Mesendoderm (in vitro differentiated cells): ENCODE results near the gene CAPN5.

Source experiments
- DNase-seq: peaks from one replicate; pipeline ENCODE4 v3.0.0; 2013
- H2AK5ac ChIP-seq: 2 replicates; pipeline ENCODE4 v1.6.1; 2013; ENCODE audit warnings: low read length, inconsistent platforms
- H2BK120ac ChIP-seq: 2 replicates; pipeline ENCODE4 v1.6.1; 2013; ENCODE audit warnings: low read depth, mild to moderate bottlenecking, low read length, moderate library complexity, mixed read lengths
- H2BK15ac ChIP-seq: replicated peaks from 2 replicates; pipeline ENCODE4 v1.6.1; 2013; ENCODE audit warnings: low read depth, mild to moderate bottlenecking, moderate library complexity
- H2BK5ac ChIP-seq: 2 replicates; pipeline ENCODE4 v1.6.1; 2013; ENCODE audit warnings: low read length, inconsistent platforms
- H3K18ac ChIP-seq: 2 replicates; pipeline ENCODE4 v1.6.1; 2013; ENCODE audit warnings: mild to moderate bottlenecking, low read length, mixed read lengths
- H3K23ac ChIP-seq: one replicate; pipeline ENCODE4 v1.6.1; 2013; ENCODE audit warnings: low read length
- H3K27ac ChIP-seq: 2 replicates; pipeline ENCODE4 v1.5.1; 2013; ENCODE audit warnings: low read depth, mild to moderate bottlenecking, inconsistent platforms, low read length, moderate library complexity
- H3K27me3 ChIP-seq: 2 replicates; pipeline ENCODE4 v1.6.1; 2013; ENCODE audit warnings: low read length, control low read depth, mild to moderate bottlenecking, inconsistent platforms; ENCODE audit not compliant: insufficient read depth, poor library complexity
- H3K36me3 ChIP-seq: 2 replicates; pipeline ENCODE4 v1.6.1; 2013; ENCODE audit warnings: low read length, inconsistent platforms; ENCODE audit not compliant: control insufficient read depth, insufficient read depth
- H3K4ac ChIP-seq: one replicate; pipeline ENCODE4 v1.6.1; 2013; ENCODE audit warnings: low read depth, mild to moderate bottlenecking, low read length, moderate library complexity
- H3K4me1 ChIP-seq: 2 replicates; pipeline ENCODE4 v1.6.1; 2013; ENCODE audit warnings: low read depth, low read length, inconsistent platforms; ENCODE audit not compliant: control insufficient read depth
- H3K4me2 ChIP-seq: 2 replicates; pipeline ENCODE4 v1.6.1; 2013; ENCODE audit warnings: low read length
- H3K4me3 ChIP-seq: 2 replicates; pipeline ENCODE4 v1.5.1; 2013; ENCODE audit warnings: mild to moderate bottlenecking, low read length
- H3K56ac ChIP-seq: one replicate; pipeline ENCODE4 v1.6.1; 2013; ENCODE audit warnings: low read length
- H3K79me1 ChIP-seq: 2 replicates; pipeline ENCODE4 v1.6.1; 2013; ENCODE audit warnings: low read length, inconsistent platforms
- H3K79me2 ChIP-seq: 2 replicates; pipeline ENCODE4 v1.6.1; 2013; ENCODE audit warnings: mild to moderate bottlenecking, low read length; ENCODE audit not compliant: control insufficient read depth, insufficient read depth
- H3K9ac ChIP-seq: 2 replicates; pipeline ENCODE4 v1.6.1; 2013; ENCODE audit warnings: low read length, inconsistent platforms
- H4K5ac ChIP-seq: one replicate; pipeline ENCODE4 v1.6.1; 2013; ENCODE audit warnings: low read length
- H4K8ac ChIP-seq: one replicate; pipeline ENCODE4 v1.6.1; 2013; ENCODE audit warnings: low read depth, mild to moderate bottlenecking, control low read depth, low read length, moderate library complexity
- WGBS: extraction: QIAGEN DNeasy Blood & Tissue Kit; methylation state at CpG from one replicate; pipeline ENCODE4 v1.1.7; 2013; ENCODE audit warnings: low lambda C conversion rate, missing lambda C conversion rate; ENCODE audit not compliant: insufficient coverage; ENCODE audit errors: extremely low coverage; 5-methylcytosine and 5-hydroxymethylcytosine counted together

Gene CAPN5

GRCh38 chr11:77159219-77159936, 92.6 kb downstream of the CAPN5 start:
- H2BK120ac ChIP-seq = no peak overlapping the region
- H3K56ac ChIP-seq = no peak overlapping the region
- H2BK5ac ChIP-seq = no peak overlapping the region
- H3K23ac ChIP-seq = no peak overlapping the region
- H3K9ac ChIP-seq = no peak overlapping the region
- H3K4me2 ChIP-seq = no peak overlapping the region
- no peak overlapping the region for H4K8ac ChIP-seq
- H2AK5ac ChIP-seq = no peak overlapping the region
- H3K27me3 ChIP-seq = no peaks in the 10 kb centered on the region
- H2BK15ac ChIP-seq = no peak overlapping the region
- H3K4ac ChIP-seq = no peak overlapping the region
- no CpG with 5 or more reads among the region's 4 CpGs for WGBS
- H3K79me1 ChIP-seq = no peaks in the 10 kb centered on the region
- no peaks in the 10 kb centered on the region for H3K36me3 ChIP-seq
- no peak overlapping the region for H3K18ac ChIP-seq
- no peak overlapping the region for H4K5ac ChIP-seq
- no peak overlapping the region for H3K27ac ChIP-seq
- H3K4me1 ChIP-seq = no peaks in the 10 kb centered on the region
- DNase-seq = no peak
- no peaks in the 10 kb centered on the region for H3K79me2 ChIP-seq
- no peak overlapping the region for H3K4me3 ChIP-seq

- no peak overlapping the region for H2BK15ac ChIP-seq
- no peak overlapping the region for H3K9ac ChIP-seq
- no peaks in the 10 kb centered on the region for H3K4me1 ChIP-seq
- no peaks in the 10 kb centered on the region for H3K79me2 ChIP-seq
- H3K23ac ChIP-seq = no peak overlapping the region
- DNase-seq = no peak
- no peak overlapping the region for H4K5ac ChIP-seq
- no peak overlapping the region for H3K4me2 ChIP-seq
- no peaks in the 10 kb centered on the region for H3K79me1 ChIP-seq
- H2AK5ac ChIP-seq = no peak overlapping the region
- H4K8ac ChIP-seq = no peak overlapping the region
- no peak overlapping the region for H3K56ac ChIP-seq
- H2BK120ac ChIP-seq = no peak overlapping the region
- no peak overlapping the region for H3K4me3 ChIP-seq
- H2BK5ac ChIP-seq = no peak overlapping the region
- no CpG with 5 or more reads among the region's 20 CpGs for WGBS
- H3K27me3 ChIP-seq = no peaks in the 10 kb centered on the region
- H3K36me3 ChIP-seq = no peaks in the 10 kb centered on the region
- H3K27ac ChIP-seq = no peak overlapping the region
- no peak overlapping the region for H3K4ac ChIP-seq
- H3K18ac ChIP-seq = no peak overlapping the region
These were observed 93.2 kb downstream of the CAPN5 start for GRCh38 chr11:77159937-77160495.

GRCh38 chr11:77163271-77163670, 96.5 kb downstream of the CAPN5 start:
- H4K8ac ChIP-seq = no peak overlapping the region
- H2BK15ac ChIP-seq = no peak overlapping the region
- no peaks in the 10 kb centered on the region for H3K27me3 ChIP-seq
- no peak overlapping the region for H2BK5ac ChIP-seq
- H3K79me1 ChIP-seq = no peaks in the 10 kb centered on the region
- H3K79me2 ChIP-seq = no peaks in the 10 kb centered on the region
- H2BK120ac ChIP-seq = no peak overlapping the region
- no peak overlapping the region for H3K56ac ChIP-seq
- H3K18ac ChIP-seq = no peak overlapping the region
- H3K27ac ChIP-seq = no peak overlapping the region
- no peak overlapping the region for H4K5ac ChIP-seq
- no peak for DNase-seq
- no peak overlapping the region for H3K4me3 ChIP-seq
- no peak overlapping the region for H3K23ac ChIP-seq
- H3K4ac ChIP-seq = no peak overlapping the region
- no peaks in the 10 kb centered on the region for H3K36me3 ChIP-seq
- WGBS = no CpG with 5 or more reads among the region's 6 CpGs
- no peak overlapping the region for H2AK5ac ChIP-seq
- no peak overlapping the region for H3K4me2 ChIP-seq
- H3K9ac ChIP-seq = no peak overlapping the region
- H3K4me1 ChIP-seq = no peaks in the 10 kb centered on the region

GRCh38 chr11:77165066-77165465, 98.3 kb downstream of the CAPN5 start:
- Histone ChIP-seq H3K79me2 (no peaks in the 10 kb centered on the region), H3K4me1 (no peaks in the 10 kb centered on the region), H3K27me3 (no peaks in the 10 kb centered on the region), H3K4me3 (no peak overlapping the region), H3K23ac (no peak overlapping the region), H3K27ac (no peak overlapping the region), H3K36me3 (no peaks in the 10 kb centered on the region), H3K56ac (no peak overlapping the region), H3K4me2 (no peak overlapping the region), H4K8ac (no peak overlapping the region), H4K5ac (no peak overlapping the region), H2BK5ac (no peak overlapping the region), H3K79me1 (no peaks in the 10 kb centered on the region), H3K18ac (no peak overlapping the region), H2AK5ac (no peak overlapping the region), H2BK120ac (no peak overlapping the region), H2BK15ac (no peak overlapping the region), H3K9ac (no peak overlapping the region), H3K4ac (no peak overlapping the region)
- no peak for DNase-seq
- WGBS = no CpG with 5 or more reads among the region's 5 CpGs

- no peak overlapping the region for H3K4me3 ChIP-seq
- no peak overlapping the region for H3K27ac ChIP-seq
- H3K9ac ChIP-seq = no peak overlapping the region
- H3K56ac ChIP-seq = no peak overlapping the region
- H2AK5ac ChIP-seq = no peak overlapping the region
- H2BK120ac ChIP-seq = no peak overlapping the region
- DNase-seq = no peak
- H4K5ac ChIP-seq = no peak overlapping the region
- H2BK15ac ChIP-seq = no peak overlapping the region
- H3K4ac ChIP-seq = no peak overlapping the region
- H3K27me3 ChIP-seq = no peaks in the 10 kb centered on the region
- no peak overlapping the region for H3K23ac ChIP-seq
- H2BK5ac ChIP-seq = no peak overlapping the region
- WGBS = no CpG with 5 or more reads among the region's 8 CpGs
- H3K79me1 ChIP-seq = no peaks in the 10 kb centered on the region
- H4K8ac ChIP-seq = no peak overlapping the region
- H3K4me2 ChIP-seq = no peak overlapping the region
- peaks cover 4% of the 10 kb centered on the region for H3K4me1 ChIP-seq
- H3K36me3 ChIP-seq = no peaks in the 10 kb centered on the region
- no peaks in the 10 kb centered on the region for H3K79me2 ChIP-seq
- H3K18ac ChIP-seq = no peak overlapping the region
These were observed 99.2 kb downstream of the CAPN5 start for GRCh38 chr11:77166021-77166420.
